ENCODE results near the gene MACROD2. TPM values are rescaled to one million over a fixed set of nuclear protein-coding genes. Genes with fewer than 3 reads are reported as not detected.
"Not testable (repeated sequence)": the region's sequence is repeated elsewhere in the genome, so short reads cannot be mapped to it uniquely, and the experiment has no call there.

The MACROD2 gene
- total RNA-seq, 1 donor from 2014 or later = 0.13 TPM

DNA sequence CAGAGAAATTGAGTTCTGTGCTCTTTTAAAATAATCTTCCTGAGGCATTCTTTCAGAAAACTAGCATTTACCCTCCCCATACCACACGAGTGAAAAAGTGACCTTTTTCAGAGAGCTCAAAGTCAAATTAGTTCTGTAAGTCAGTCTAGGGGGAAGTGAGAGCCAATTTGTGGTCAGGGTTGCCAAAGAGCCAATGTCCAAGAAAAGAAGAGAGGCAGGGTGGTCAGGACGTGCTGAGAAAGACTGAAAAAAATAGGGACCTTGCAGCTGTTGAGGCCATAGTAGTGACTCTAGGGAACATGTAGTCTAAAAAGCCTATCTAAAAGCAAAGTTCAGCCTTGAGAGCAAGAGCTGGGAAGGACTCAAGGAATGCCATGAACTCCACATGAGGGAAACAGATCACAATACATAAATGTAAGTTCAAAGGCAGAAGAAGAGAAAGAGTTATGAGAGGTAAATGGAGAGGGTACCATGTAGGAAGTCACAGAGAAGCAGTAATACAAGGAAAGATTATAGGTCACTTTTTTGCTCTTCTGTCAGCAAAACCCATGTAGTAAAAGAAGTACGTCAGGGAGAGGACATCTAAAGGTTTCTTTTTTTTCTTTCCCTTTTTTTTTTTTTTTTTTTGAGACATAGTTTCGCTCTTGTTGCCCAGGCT is 907.2 kb downstream of the MACROD2 start:
- DNase-seq (ENCODE audit: low read depth in 2 of 2) = no peak

DNA sequence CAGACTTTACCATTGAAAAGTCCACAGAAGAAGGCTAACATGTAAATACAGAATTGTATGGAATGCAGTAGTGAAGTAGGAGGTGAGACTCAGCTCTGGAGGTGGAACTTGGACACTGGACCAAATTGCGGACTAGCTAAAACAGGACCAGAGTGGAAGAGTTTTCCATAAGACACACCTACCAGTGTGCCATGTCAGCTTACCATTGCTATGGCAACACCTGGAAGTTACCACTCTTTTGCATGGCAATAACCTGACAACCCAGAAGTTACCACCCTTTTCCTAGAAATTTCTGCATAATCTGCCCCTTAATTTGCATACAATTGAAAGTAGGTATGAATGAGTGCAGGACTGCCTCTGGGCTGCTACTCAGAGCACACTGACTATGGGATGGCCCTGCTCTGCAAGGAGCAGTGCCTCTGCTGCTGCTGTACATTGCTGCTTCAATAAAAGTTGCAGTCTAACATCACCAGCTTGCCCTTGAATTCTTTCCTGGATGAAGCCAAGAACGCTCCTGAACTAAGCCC is 911.7 kb downstream of the MACROD2 start:
- no peak for DNase-seq (ENCODE audit: low read depth in 2 of 2)

GRCh38 chr20:14910126-14910525 is 914.8 kb downstream of the MACROD2 start:
- no peak for DNase-seq (ENCODE audit: low read depth in 2 of 2)

GRCh38 chr20:14913896-14914620 is 918.7 kb downstream of the MACROD2 start:
- DNase-seq (ENCODE audit: low read depth in 2 of 2) = peak in 1 of 2 donors; percentile 46

DNA sequence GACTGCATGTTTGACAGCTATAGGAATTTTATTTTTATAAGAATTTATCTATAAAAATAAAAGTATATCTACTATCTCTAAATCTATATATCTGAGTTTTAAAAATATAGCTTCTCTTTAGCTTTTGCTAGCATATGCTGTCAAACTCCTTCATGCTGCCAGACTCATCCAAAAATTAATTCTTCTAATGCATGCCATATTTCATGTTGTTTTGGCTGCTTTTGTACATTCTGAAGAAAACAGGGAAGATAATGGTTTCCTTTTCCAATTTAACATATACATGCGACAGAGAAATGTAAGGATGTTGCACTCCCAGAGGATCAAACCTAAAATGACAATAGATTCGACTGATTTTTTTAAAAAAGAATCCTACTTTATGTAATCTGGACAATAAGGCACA is 919.3 kb downstream of the MACROD2 start:
- no peak for DNase-seq (ENCODE audit: low read depth in 2 of 2)

DNA sequence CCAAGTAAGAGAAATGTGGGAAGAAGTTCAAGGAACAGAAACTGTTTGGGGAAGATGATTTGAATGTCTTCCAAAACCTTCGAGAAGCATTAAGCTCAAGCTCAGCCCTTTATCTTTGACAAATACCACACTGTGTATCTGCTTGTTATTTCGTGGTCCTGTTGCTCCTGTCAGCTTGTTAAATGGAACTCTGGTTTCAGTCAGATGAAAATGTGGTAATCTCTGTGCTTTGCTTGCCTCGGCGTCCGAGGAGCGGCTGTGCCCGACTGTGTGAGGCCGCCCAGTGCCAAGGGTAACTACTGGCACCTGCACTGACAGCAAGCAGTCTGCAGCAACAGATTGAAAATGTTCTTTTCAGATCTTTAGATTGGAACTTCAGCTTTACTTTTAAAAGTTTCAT is 920.0 kb downstream of the MACROD2 start:
- DNase-seq (ENCODE audit: low read depth in 2 of 2) = no peak

DNA sequence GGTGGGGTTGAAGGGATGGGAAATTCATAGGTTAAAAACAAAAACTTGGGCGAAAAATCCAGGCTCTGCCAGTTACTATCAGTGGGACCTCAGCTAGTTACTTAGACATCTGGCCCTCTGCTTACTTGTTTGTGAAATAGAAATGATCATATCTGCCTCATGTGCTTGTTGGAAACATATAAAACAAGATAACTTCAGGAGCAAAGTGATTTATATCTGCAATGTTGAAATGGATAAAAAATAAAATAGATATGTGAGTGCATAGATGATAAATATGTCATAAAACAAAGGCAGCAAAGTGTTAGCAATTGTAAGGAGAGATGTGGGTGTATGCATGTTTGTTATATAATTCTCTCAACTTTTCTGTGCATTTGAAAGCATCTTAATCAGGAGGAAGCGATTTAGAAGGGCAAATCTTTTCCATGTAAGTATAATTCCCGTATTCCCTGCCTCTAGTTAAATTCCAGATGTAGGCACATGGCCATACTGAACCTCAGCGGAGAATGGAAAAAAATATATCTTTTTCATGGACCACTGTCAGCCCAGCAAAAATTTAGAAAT is 921.1 kb downstream of the MACROD2 start:
- no peak for DNase-seq (ENCODE audit: low read depth in 2 of 2)

DNA sequence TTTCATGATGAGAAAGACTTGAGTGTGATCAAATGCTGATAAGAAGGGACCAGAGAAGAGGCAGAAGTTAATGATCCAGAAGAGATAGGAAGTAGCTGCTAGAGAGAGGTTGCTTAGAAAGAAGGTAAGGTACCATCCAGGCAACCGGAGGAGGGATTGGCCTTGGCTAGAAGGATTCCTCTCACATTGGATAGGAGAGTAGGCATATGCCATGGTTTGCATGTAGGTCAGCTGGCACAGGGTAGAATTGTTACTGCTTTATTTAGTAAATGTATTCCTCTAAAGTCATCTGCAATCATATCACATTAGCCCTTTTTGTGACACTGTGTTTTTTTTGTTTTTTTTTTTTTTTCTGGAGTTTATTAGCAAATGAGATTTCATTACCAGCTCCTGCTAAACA is 923.0 kb downstream of the MACROD2 start:
- DNase-seq (ENCODE audit: low read depth in 2 of 2) = no peak

- no peak for DNase-seq (ENCODE audit: low read depth in 2 of 2)
Measured at GRCh38 chr20:14918976-14919375, 923.7 kb downstream of the MACROD2 start.

DNA sequence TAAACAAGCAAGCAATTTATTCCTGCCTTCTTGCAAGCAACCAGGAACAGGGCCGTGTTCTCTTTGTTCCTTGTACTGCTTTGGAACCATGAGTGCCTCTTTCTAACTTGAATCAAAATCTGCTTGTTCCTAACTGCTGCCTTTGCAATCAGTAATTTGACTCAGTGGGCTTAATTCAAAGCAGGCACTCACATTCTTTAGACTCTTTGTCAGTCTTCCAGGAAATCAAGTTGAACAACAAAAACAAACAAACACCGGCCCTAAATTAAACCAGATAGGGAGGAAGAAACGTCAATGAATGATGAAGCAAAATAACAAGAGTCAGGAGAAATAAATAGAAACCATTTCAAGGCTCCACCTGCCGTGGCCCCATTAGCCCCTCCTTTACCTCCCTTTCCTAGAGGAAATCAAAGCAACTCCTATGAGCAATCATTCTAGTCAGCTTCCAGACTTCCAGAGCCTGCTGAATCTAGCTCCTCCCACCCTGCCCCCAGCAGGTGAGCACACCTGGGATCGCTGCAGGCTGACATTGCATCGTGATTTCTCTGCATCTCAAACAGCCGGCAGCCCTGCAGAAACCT is 924.3 kb downstream of the MACROD2 start:
- peak in 1 of 2 donors; percentile 3 for DNase-seq (ENCODE audit: low read depth in 2 of 2)

GRCh38 chr20:14921513-14921912 is 926.2 kb downstream of the MACROD2 start:
- peak in 1 of 2 donors; percentile 20 for DNase-seq (ENCODE audit: low read depth in 2 of 2)

- no peak for DNase-seq (ENCODE audit: low read depth in 2 of 2)
Measured at GRCh38 chr20:14922503-14923267, 927.4 kb downstream of the MACROD2 start.

DNA sequence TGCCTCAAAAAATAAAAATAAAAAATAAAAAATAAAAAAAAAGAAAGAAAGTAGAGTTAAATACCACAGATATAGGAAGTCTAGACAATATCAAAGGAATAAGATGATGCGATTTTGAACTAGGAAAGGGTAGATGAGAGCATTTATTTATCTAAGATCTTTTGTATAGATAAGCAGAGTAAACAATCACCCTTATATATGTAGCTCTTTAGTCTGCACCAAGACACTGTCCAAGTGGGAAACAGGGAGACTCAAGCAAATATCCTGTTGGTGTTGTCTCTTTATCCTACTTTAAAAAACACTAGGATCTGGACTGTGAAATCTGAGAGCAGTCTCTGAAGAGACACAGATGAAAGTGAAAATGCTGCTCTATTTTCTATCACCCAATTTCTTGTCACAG is 929.1 kb downstream of the MACROD2 start:
- DNase-seq (ENCODE audit: low read depth in 2 of 2) = no peak

- DNase-seq (ENCODE audit: low read depth in 2 of 2) = peak; percentile 24 to 66
Measured at GRCh38 chr20:14925300-14925699, 930.0 kb downstream of the MACROD2 start.

DNA sequence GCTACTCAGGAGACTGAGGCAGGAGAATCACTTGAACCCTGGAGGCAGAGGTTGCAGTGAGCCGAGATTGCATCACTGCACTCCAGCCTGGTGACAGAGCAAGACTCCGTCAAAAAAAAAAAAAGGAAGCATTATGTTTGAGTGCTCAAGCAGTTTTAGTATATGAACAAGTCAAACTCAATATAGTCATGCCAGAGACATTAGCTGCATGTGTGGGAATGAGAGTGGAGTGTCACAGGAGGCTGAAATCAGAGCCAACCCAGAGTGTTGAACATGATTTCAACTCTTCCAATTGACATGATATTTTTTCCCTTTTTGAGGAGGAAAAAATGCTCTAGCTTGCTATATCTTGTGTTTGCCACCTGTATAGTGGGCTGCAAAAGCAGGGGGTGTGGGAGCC is 931.1 kb downstream of the MACROD2 start:
- not testable (repeated sequence) for DNase-seq (ENCODE audit: low read depth in 2 of 2)

DNA sequence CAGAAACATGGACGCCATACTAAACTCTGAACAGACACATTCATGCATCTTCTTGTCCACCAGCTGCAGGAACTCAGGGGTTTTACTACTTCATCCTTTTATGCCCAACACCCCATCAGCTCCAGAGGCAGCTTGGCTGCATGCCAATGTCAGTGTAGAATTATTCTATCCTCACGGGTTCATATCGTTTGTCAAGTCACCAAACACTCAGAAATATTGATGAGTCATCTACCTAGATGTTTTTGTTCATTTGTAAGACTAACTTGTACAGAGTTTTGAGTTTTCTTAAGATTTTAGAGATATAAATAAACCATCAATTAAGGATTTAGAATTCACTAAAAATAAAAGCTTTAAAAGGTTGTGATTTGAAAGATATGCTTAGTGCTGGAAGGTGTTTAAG is 932.8 kb downstream of the MACROD2 start:
- peak in 1 of 2 donors; percentile 46 for DNase-seq (ENCODE audit: low read depth in 2 of 2)

DNA sequence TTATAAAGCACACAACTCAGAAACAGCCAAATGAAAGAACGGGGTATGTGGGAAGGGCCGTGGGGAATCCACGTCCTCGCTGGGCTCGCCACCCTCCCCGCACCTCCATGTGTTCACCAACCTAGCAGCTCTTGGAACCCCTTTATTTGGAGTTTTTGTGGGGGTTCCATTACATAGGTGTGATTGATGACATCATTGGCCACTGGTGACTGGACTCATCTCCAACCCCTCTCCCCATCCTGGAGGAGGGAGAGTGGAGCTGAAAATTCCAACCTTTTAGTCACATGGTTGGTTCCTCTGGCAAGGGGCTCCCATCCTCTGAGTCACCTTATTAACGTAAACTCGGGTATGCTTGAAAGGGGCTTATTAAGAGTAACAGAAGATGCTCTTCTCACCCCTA is 934.1 kb downstream of the MACROD2 start:
- DNase-seq (ENCODE audit: low read depth in 2 of 2) = no peak

DNA sequence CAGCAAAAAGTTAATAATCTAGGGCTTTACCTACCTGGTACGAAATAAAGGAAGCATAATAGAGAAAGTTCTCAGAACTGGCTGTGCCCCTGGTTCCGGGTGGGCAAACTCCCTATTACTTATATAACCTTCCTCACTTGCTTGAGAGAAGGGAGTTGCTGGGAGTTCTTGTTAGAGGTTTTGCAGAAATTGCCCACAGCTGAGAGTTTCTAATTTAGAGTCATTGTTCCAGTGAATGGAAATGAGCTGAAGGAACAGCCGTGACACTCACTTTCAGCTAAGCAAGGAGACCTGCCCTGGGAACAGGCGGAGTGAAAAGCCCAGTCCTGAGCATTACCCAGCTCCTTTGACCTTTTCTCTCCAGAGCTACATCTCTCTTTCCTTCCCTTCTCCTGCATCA is 936.7 kb downstream of the MACROD2 start:
- DNase-seq (ENCODE audit: low read depth in 2 of 2) = no peak

GRCh38 chr20:14935285-14935684 is 940.0 kb downstream of the MACROD2 start:
- no peak for DNase-seq (ENCODE audit: low read depth in 2 of 2)

GRCh38 chr20:14937021-14937420 is 941.7 kb downstream of the MACROD2 start:
- no peak for DNase-seq (ENCODE audit: low read depth in 2 of 2)

- no peak for DNase-seq (ENCODE audit: low read depth in 2 of 2)
Measured at GRCh38 chr20:14937846-14938245, 942.5 kb downstream of the MACROD2 start.

DNA sequence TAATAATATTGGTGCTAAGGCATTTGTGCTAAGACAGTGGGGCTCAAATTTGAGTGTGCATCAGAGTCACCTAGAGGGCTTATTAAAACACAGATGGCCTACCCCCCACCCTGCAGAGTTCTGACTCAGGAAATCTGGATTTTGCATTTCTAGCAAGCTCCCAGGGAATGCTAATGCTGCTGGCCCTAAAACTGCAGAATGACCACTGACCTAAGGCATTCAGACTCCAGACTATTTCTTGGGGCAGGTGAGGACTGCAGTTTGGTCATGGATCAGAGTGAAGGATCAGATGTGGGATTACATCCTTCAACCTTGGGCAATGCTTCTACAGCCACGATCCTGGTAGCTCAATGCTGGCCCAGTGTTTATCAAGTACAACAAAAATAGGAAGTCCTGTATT is 952.2 kb downstream of the MACROD2 start:
- no peak for DNase-seq (ENCODE audit: low read depth in 2 of 2)
